ENCODE measurements around the gene C8B.

GRCh38 chr1:56995414-56996100 is 29.7 kb upstream of the C8B start:
- TF ChIP-seq POLR2AphosphoS5 (IDR thresholded peaks at IDR 0.05; ENCODE audit: low read depth, low read length) = no peak
- no peak for TF ChIP-seq SIN3A (IDR thresholded peaks at IDR 0.05; ENCODE audit: borderline replicate concordance, insufficient read depth, low read length)
